KMS-11 (cell line): ENCODE results near the gene SLC5A4.

Experiments used
- H2AFZ ChIP-seq: fragments of 200-600 bp; sonication (generic); 2 replicates; pipeline ENCODE4 v1.6.1; 2016; ENCODE audit warnings: antibody characterized with exemption, mixed run types, low read depth
- H3K27ac ChIP-seq: fragments of 200-600 bp; sonication (generic); 2 replicates; pipeline ENCODE4 v1.6.1; 2016; ENCODE audit warnings: mild to moderate bottlenecking, mixed run types
- H3K27me3 ChIP-seq: fragments of 200-600 bp; sonication (generic); 2 replicates; pipeline ENCODE4 v1.6.1; 2017; ENCODE audit warnings: mild to moderate bottlenecking, low read depth, mixed run types, moderate library complexity; ENCODE audit not compliant: insufficient read depth
- H3K36me3 ChIP-seq: fragments of 200-600 bp; sonication (generic); 2 replicates; pipeline ENCODE4 v1.6.1; 2017; ENCODE audit warnings: mild to moderate bottlenecking, mixed run types; ENCODE audit not compliant: insufficient read depth
- H3K4me1 ChIP-seq: fragments of 200-600 bp; sonication (generic); 2 replicates; pipeline ENCODE4 v1.6.1; 2016; ENCODE audit warnings: mild to moderate bottlenecking, low read depth, mixed run types; ENCODE audit not compliant: poor library complexity, severe bottlenecking
- H3K4me2 ChIP-seq: fragments of 200-600 bp; sonication (generic); 2 replicates; pipeline ENCODE4 v1.7.0; 2016; ENCODE audit warnings: mild to moderate bottlenecking, mixed run types
- H3K4me3 ChIP-seq: fragments of 200-600 bp; sonication (generic); IDR thresholded peaks from 2 replicates; pipeline ENCODE4 v1.6.1; 2017; ENCODE audit warnings: low read depth, low read length, mixed read lengths; ENCODE audit not compliant: insufficient read depth
- H3K79me2 ChIP-seq: fragments of 200-600 bp; sonication (generic); 2 replicates; pipeline ENCODE4 v1.6.1; 2016; ENCODE audit warnings: low read depth, mixed run types; ENCODE audit not compliant: insufficient read depth
- H3K9ac ChIP-seq: fragments of 200-600 bp; sonication (generic); 2 replicates; pipeline ENCODE4 v1.6.1; 2016; ENCODE audit warnings: mild to moderate bottlenecking, mixed run types
- H4K20me1 ChIP-seq: fragments of 200-600 bp; sonication (generic); 2 replicates; pipeline ENCODE4 v1.6.1; 2016; ENCODE audit warnings: mild to moderate bottlenecking, mixed run types; ENCODE audit not compliant: insufficient read depth
- CTCF ChIP-seq: fragments of 200-600 bp; sonication (generic); conservative IDR thresholded peaks from 2 replicates; pipeline ENCODE4 v1.6.1; 2017; ENCODE audit warnings: low read depth, mild to moderate bottlenecking, antibody characterized with exemption, low read length, moderate library complexity, mixed read lengths

The SLC5A4 gene

GRCh38 chr22:32240461-32240860, 14.7 kb downstream of the SLC5A4 start:
- H3K79me2 ChIP-seq, result no peaks in the 10 kb centered on the region
- H3K4me2 ChIP-seq, result no peak overlapping the region
- no peak for TF ChIP-seq CTCF
- H3K4me1 ChIP-seq, result no peaks in the 10 kb centered on the region
- no peaks in the 10 kb centered on the region for H3K27me3 ChIP-seq
- no peak overlapping the region for H3K27ac ChIP-seq
- H2AFZ ChIP-seq, result no peak overlapping the region
- H3K9ac ChIP-seq, result no peak overlapping the region
- H3K4me3 ChIP-seq, result no peak overlapping the region
- no peaks in the 10 kb centered on the region for H3K36me3 ChIP-seq
- no peaks in the 10 kb centered on the region for H4K20me1 ChIP-seq

GRCh38 chr22:32237906-32238305, 17.2 kb downstream of the SLC5A4 start:
- no peak overlapping the region for H3K4me3 ChIP-seq
- H3K4me2 ChIP-seq, result no peak overlapping the region

GRCh38 chr22:32236970-32237369, 18.2 kb downstream of the SLC5A4 start:
- H3K79me2 ChIP-seq, result no peaks in the 10 kb centered on the region
- no peaks in the 10 kb centered on the region for H4K20me1 ChIP-seq
- no peak for TF ChIP-seq CTCF
- no peaks in the 10 kb centered on the region for H3K27me3 ChIP-seq
- no peak overlapping the region for H3K9ac ChIP-seq
- H3K27ac ChIP-seq, result no peak overlapping the region
- H3K4me3 ChIP-seq, result no peak overlapping the region
- no peak overlapping the region for H3K4me2 ChIP-seq
- no peak overlapping the region for H2AFZ ChIP-seq
- no peaks in the 10 kb centered on the region for H3K4me1 ChIP-seq
- no peaks in the 10 kb centered on the region for H3K36me3 ChIP-seq

More at GRCh38 chr22:32237906-32238305, 17.2 kb downstream of the SLC5A4 start:
- no peak for TF ChIP-seq CTCF
- Histone ChIP-seq H3K27me3 (no peaks in the 10 kb centered on the region), H4K20me1 (no peaks in the 10 kb centered on the region), H3K9ac (no peak overlapping the region), H3K4me1 (no peaks in the 10 kb centered on the region), H3K27ac (no peak overlapping the region), H3K79me2 (no peaks in the 10 kb centered on the region), H2AFZ (no peak overlapping the region), H3K36me3 (no peaks in the 10 kb centered on the region)

GRCh38 chr22:32233091-32233490, 22.1 kb downstream of the SLC5A4 start:
- Histone ChIP-seq H3K79me2 (no peaks in the 10 kb centered on the region), H3K9ac (no peak overlapping the region), H3K4me2 (no peak overlapping the region), H2AFZ (no peak overlapping the region), H3K4me1 (no peaks in the 10 kb centered on the region), H3K36me3 (no peaks in the 10 kb centered on the region), H3K4me3 (no peak overlapping the region), H3K27me3 (no peaks in the 10 kb centered on the region), H3K27ac (no peak overlapping the region), H4K20me1 (no peaks in the 10 kb centered on the region)
- TF ChIP-seq CTCF, result no peak
